NOMO-1 treated with dmso at 0.1 percent for 144 hours (cell line): ENCODE data around the gene ERG.

ENCODE experiments used
- DNase-seq: peaks from one replicate; lab custom pipeline; 2025; ENCODE audit not compliant: unreplicated experiment; lab: John Stamatoyannopoulos, UW

Gene ERG

DNA sequence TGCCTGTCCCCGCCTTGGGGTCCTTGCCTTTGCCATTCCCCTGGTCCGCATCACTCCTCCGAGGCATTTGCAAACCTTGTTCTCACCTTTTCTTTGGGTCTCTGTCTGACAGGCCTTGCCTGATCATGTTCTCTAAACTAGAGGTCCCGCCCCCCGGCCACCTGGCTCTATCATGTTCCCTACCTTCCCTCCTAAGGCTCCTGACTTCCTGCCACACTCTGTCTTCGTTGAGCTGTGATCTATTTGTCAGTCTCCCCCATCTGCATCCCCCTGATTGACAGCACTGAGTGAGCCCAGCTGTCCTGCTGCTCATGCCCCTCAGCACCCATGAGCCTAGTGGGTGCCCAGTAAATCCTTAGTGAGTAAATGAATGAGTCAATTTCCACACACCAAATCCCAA lies 22.8 kb downstream of the ERG start:
- DNase-seq, result no peak

DNA sequence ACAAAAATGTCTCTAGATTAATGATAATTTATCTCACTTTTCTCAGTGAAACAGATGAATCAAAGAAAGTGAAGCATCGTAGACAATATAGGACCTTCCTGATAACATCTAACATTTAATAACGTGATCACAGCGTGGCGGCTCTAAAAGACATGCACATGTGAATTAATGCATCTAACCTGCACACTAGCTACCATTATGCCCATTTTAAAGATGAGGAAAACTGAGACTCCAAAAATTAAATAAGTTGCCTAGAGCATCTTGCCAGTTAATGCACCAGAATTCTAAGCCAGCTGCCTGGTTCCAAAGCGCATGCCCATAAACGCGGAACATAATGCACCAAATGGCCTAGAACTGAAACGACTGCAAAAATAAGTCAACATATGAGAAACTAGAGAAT lies 23.5 kb downstream of the ERG start:
- no peak for DNase-seq

DNA sequence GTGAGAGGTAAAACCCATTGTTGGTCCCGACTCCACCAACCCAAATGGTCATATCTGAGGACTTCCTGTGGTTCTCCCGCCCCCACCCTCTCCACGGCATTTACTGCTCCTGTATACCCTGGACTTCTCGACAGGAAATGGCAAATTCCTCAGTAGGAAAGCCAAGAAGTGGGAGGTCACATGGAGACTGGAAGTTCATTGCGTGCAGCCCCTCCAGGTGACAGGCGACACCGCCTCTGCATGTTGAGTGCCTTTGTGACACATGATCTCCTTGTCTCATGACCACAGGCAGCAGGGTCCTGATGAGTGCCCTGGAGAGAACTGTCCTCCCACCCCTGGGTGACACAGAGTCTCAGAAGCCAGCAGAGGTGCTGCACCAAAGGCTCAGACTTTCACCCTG lies 24.2 kb downstream of the ERG start:
- DNase-seq, result no peak

DNA sequence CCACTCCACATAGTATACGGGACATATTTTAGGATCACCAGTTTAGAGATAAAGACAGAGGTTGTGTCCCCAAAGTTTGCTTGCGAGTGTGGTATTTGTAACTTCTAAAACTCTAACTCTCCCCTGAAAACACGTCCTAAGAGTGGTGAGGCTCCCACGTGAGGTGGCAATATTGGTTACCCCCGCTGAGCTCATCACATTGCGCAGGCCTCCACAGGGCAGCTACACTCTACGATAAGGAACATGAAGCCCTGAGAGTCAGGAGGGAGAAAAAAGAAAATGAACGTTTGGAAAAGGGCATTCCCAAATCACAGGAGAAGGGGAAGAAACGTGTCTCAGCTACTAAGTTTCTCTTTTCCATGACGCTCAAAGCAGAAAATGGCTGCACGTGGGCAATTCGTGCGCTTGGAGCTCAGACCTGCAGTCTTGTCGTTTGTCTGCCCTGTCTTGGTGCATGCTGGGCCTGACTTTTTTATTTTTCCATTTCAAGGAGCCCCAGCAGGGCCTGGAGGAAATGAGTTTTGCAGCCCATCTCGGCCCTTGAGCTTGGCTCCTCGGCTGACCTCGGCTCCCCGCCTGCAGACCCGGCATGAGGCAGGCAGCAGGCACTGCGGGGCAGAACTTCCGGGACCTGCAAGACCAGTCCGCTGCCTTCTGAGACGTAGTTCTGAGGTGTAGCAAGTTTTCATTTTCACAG lies 25.7 kb downstream of the ERG start:
- no peak for DNase-seq

DNA sequence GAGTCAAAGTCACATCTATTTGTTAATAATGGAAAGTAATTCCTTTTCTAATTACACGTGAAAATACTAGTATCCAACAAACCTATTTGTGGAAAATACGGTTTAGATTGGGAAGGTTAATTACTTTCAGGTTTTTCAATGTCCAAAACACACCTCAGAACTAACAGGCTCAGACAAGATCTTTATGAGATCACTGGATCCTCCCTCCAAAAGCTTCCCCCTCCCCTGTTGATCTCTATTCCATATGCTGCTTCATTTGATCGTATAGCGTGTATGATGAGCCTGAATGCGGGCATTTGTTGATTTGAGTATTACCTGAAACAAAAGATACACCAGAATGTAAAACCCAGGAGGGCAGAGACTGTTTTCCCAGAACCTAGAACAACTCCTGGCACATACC lies 26.5 kb downstream of the ERG start:
- DNase-seq, result no peak

DNA sequence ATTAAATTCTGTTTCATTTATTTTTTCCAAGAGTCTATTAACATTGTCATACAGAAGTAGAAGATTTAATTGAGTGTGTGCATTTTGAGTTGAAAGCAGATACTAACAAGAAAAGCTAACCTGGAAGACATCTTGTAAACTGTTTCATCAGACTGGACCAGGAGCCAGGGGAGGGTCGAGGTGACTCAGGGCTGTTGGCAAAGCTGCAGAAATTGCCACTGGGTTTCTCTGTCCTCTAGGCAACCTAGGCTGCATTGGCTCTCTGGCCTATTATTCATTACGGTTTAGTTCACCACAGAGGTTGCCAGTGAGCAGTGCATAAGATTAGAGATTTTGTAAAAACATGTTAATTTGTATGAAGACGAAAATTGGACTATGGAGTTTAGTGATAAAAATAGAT lies 27.5 kb downstream of the ERG start:
- DNase-seq, result peak; percentile 6

DNA sequence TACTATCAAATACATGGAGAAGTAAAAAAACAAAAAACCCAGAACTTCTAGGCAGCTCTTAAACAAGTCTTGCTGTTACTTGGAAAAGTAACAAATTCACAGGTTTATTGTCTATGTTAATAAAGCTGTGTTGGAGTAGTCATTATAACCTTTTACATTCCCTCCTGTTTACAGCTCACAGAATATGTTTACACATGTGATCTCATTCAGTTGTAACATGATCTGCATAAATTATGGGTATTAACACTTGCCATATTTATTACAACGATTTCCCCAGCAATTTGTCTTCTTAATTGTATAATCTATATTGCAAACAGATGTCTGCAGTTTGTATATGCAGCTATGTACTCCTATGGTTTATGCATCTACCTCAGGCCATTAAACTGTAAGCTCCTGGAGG lies 28.6 kb downstream of the ERG start:
- DNase-seq, result no peak

DNA sequence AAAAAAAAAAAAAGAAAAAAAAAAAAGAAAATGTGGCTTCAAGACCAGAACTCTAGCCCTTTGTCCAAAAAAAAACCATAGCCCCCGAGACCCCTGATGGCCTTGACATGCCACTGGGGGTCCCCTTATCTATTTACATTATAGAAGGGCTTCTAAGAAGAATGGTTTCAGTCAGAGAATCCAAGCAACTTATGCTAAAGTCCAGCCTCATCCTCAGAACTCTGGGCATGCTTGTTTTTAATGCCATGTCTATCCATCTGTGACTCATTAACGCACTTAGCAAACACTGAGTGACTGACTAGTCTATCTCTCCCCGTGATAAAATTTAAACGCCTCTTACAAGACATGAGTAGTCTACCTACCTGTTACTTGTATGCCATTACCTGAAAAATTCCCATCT lies 29.3 kb downstream of the ERG start:
- no peak for DNase-seq

DNA sequence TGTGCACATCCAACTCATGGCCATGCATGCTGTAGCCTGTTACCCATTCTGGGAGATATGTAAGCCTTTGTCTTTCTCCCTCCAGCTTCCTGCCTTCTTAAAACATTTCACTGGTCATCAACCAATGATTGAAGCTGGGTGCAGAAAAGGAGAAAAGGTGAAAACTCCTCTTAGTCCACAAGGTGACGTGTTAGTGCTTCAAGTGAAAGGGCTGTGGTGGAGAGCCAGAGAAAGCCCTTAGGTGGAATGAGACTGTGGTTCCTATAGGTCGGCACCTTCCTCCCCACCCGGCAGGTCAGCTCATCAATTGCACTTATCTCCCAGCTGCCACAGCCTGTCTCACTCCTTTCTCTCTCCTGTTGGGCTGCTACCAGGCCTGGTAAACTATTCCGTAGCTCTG lies 30.4 kb downstream of the ERG start:
- no peak for DNase-seq

DNA sequence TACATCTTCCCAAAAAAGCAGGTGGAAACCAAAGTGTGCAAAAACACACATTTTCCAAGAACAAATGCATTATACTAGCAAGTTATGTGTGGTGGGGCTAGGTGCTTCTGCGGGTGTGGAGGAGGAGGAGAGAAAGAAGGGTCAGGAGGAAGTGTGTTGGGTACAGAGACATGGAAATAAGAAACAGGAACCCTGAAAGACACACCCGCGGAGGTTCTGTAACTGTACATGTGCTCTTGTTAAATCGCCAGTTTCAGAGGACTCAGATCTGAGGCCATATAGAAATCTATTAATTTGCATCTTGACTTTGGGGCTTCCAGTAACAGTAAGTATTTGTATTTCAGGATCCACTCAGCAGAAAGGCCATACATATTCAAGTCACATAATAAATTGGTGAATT lies 30.9 kb downstream of the ERG start:
- DNase-seq, result peak; percentile 61

DNA sequence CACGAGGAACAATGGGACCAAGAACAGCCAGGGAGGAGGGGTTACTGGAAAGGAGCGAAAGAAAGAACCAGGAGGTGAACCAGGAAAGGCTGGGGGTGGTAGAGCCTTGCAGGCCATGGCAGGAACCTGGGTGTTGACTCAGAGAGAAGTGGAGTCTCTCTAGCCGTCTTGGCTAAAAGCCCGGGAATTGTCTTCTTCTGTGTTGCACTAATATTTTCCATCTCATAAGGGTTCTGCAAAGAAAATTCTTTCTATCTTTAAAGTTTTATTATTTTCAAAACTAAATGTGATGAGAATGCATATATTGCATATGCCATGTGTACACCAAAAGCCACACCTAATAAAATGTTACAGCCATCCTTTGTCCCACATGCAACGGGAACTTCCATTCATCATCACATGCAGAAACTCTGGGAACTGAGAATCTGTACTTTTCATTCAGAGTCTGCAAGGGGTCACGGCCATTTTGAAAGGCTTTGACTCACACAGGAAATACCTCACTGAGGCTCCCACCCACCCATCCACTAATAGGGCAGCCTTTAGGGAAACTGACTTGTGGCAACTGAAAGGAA lies 38.0 kb downstream of the ERG start:
- DNase-seq, result no peak

DNA sequence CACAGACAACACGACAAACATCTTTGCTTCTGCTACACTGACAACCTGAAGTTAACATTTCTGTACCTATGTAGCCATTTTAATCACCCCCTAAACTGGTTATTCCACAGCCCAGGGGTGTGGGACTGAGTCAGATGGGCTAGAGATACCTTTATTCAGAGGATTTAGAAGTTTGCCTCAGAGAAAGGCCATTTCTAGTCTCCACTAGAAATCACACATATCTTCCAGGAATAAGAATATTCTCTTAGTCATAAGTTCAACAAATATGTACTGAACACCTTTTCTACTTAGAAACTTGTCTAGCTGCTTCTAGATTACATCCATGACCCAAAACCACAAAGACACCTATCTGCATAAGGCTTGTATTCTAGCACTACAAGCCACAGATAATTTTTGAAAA lies 38.8 kb downstream of the ERG start:
- no peak for DNase-seq

DNA sequence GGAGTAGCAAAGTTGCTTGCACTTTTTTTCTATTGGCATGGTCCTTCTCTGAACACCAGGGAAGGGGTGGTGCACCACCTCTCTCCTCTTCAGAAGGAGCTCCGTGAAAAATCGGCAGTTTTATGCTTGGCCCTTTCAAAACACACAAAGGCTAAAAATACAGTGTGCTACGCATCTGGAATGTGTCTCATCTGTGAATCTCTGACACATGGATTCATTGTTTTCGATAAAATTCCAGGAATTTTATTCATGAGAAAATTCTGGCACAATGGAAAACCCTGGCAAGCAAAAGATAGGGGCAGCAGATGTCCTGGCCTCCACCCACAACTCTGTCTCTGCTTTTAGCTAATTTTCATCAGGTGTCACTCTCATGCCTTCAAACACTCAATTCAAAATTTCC lies 42.9 kb downstream of the ERG start:
- no peak for DNase-seq

DNA sequence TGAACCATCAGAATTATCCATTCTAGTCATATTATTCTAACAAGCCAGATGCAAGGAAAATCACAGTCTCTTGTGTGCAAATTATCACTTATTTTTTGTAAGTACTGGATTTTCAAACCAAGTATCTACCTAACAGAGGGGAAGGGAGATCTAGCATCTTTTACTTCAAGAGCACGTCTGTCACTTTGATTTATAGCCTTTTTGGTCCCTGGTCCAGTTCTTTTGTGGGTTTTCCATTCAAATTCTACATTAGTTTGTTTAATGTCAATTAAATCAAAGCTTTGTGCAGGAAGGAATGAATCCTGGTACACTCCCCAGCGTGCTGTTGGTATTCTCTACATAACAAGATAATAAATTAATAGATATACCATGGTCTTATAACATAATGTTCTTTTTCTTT lies 43.6 kb downstream of the ERG start:
- DNase-seq, result no peak

DNA sequence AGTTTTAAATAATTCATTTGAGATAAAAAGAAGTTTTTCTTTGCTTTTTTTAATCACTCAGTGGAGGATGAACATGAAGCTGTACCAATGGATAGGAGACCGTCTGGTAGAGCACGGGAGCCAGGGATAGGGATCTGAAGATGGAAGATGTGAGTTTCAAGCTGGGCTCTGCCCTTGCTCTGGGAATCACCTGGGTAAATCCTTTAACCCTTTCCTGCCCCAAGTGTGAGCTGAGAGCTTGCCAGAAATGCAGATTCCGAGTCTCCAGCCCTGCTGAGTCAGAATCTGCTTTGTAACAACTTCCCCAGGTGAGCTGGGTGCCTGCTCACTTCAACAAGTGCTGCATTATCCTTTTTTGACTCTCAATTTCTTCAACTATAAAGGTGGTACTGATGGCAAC lies 44.1 kb downstream of the ERG start:
- DNase-seq, result no peak

DNA sequence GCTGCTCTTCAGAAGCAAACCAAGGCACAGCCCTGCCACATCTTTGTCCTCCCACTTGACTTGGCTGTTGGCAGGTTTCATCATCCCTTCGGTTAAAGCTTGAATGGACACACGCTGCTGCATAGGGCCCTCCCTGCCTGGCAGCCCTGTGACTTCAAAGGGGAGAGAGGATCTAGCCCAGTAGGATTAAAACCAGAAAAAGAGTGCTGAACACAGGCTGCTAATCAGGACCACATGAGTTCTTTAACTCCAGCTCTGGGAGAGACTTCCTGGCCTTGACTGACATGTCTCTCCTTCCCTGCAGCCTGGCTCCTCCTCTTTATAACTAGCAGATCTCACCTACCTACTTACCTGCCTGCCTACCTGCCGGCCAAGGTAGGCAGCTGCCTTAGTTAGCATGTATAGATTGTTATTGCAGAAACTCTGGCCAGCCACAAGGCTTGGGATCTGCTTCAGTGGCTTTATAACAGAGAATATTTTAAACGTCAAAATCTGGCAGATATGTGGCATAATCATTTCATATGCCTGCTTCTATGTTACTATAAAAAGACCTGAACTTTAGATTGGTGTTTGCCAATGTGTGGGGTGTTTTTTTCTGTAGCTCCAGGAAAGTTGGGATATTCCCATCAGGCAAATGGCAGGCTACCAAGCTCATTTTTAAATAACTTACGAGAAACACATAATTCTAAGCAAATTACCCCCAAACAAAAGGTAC lies 49.4 kb downstream of the ERG start:
- DNase-seq, result no peak

DNA sequence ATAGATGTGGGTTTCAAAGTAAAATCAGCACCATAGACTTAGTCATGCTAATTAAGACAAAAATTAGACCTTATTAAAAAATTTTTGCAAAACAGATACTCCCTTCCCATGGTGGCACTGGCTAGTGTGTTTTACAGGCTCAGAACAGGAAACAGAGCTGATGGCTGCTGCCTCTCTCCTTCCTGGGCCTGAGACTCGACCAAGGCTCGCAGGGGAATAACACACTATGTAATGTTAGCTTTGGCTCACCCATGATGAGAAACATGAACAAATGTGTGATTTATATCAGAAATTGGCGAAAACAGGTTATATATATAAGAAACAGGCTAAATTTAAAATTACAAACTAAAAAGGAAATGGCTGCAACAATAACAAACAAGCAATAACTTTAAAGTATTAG lies 50.7 kb downstream of the ERG start:
- DNase-seq, result no peak

DNA sequence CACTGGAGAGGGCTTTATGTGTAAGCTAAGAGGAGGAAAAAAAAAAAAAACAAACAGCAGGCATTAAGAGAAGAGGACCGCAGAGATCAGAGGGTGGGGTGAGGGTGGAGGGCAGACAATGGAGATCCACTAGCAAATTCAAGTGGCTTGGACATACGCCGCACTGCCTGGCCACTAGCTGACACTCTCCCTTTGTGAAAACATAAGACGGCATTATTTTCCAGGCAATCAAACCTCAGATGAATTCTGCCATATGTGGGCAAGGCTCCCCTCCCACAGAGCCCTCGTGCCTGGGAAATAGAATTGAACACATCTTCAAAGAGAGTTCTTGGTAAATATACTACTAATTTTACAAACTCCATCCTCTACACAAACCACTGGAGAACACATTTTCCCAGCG lies 53.6 kb downstream of the ERG start:
- no peak for DNase-seq

DNA sequence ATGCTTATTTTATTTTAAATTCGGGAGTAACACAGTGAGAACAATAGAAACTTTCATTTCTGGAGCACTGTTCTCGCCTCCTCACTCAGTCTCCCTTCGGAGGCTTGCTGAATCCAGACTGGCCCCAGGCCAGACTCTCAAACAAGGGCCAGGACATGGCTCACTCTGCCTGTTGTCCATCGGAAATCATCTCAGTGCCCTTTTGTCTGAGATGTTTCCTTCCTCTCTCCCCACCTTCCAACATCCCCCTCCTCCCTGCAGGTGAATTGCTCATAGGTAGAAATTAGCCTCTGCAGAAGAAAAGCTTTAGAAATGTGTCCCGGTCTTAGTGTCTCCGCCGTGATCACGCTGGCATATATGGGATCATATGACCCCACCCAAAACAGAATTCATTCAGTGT lies 55.2 kb downstream of the ERG start:
- DNase-seq, result no peak

DNA sequence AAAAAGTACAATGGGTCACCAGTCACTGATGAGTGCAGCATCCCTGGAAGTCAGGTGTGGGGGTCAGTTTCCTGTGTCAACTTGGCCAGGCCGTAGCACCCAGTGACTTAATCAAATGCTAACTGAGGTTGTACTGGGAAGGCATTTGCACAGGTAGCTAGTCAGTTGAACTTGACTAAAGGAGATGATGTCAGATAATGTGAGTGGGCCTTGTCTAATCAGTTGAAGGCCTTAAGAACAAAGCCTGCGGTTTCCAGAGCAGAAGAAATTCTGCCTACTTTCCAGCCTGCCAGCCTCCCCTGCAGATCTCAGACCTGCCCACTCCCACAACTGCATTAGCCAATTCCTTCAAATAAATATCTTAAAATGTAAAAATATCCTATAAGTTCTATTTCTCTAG lies 57.1 kb downstream of the ERG start:
- DNase-seq, result no peak

DNA sequence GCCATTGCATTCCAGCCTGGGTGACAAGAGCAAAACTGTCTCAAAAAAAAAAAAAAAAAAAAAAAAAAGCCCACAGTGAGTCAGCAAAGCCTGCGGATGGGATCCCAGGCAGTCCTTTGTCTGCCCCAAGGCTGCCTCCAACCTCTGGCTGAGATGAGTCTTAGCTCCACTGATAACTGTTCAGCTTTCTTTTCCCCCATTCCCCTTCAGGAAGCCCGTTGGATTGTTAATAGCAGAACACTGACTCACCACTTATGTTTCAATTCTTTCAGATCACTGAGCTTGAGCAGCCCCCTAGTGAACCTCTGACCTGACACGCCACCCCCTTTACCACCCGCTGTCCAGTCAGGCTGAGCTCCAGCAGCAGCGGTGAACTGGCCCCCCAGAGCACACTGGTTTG lies 57.5 kb downstream of the ERG start:
- DNase-seq, result no peak

DNA sequence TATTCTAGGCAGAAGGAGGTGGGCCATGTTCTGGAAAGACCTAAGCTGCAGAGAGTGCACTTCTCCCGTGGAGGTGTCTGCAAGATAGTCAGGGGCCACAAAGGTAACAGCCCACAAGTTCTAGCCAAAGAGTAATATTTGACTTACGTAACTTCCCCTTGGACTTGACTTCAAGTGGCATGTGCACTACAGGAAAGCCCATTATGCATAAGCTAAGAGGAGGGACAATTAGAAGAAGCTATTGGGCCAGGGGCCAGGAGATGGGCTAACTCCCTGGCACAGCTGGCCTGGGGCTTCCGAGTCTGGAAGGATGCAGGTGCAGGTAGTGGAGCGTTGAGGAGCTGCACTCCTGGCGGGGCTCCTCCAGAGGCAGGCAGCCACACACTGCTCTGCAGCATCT lies 58.3 kb downstream of the ERG start:
- peak; percentile 65 for DNase-seq

DNA sequence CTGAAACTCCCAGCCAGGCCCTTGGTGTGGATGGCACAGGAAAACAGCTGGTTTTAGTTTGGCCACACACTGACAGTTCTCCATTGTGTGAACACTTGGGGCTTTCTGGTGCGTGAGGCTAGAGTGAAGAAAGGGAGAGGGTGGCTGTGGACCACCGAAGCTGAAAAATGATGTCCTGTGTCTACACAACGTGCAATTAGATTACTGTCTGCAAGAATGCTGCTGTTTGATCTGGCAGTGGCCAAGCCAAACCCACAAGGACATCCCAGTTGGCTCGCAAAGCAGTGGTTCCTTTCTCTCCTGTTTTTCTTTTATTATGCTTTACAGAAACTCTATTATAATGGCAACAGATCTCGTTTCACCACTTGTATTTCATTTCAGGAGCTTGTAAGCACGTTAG lies 58.9 kb downstream of the ERG start:
- DNase-seq, result no peak
